Brain microvascular endothelial cell (primary cell): ENCODE data around the gene CTDNEP1.

ENCODE experiments used
- DNase-seq: peaks from one replicate; pipeline ENCODE4 v3.0.0-alpha.2; 2020
- H3K27ac ChIP-seq: fragments of 250-450 bp; sonication (Bioruptor Pico); 2 replicates; pipeline ENCODE4 v1.5.1; 2020; ENCODE audit warnings: mild to moderate bottlenecking, moderate library complexity
- H3K27me3 ChIP-seq: fragments of 250-450 bp; sonication (Bioruptor Pico); replicated peaks from 2 replicates; pipeline ENCODE4 v1.5.1; 2020; ENCODE audit warnings: mild to moderate bottlenecking
- H3K36me3 ChIP-seq: fragments of 250-450 bp; sonication (Bioruptor Pico); replicated peaks from 2 replicates; pipeline ENCODE4 v1.5.1; 2020; ENCODE audit warnings: mild to moderate bottlenecking
- H3K4me3 ChIP-seq: 2 replicates; pipeline ENCODE4 v1.5.1; 2011; ENCODE audit warnings: low read depth, mild to moderate bottlenecking, control low read depth, low read length, moderate library complexity
- in situ Hi-C: cut with HindIII; loops from 2 replicates; pipeline ENCODE4 v1.10.0; 2017; ENCODE audit warnings: low sequenced_read_pairs, low pct_ligation_motif_present
- TF ChIP-seq, protein P1 (sequence below): IDR thresholded peaks from 2 replicates; pipeline ENCODE4 v1.5.1; 2011; ENCODE audit warnings: low read depth, mild to moderate bottlenecking, moderate library complexity, low read length, control low read depth, inconsistent platforms; ENCODE audit errors: missing control alignments

Gene CTDNEP1

DNA sequence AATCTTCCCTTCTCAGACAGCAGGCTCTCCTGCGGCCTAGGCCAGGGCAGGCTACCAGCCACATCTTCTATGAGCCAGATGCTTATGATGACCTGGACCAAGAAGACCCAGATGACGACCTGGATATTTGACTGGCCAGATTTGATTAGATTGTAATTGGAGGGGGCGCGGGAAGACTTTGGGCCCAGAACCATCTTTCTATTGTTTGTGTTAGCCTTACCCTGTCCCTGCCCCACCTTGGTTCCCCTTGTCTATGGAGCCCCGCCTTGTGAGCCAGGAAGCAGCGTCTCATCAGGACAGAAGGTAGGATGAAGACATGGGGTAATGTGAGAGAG is 8.0 kb upstream of the CTDNEP1 start:
- H3K27ac ChIP-seq: no peak overlapping the region
- no peak for DNase-seq
- H3K36me3 ChIP-seq: peaks cover 39% of the 10 kb centered on the region
- in situ Hi-C loops: no loop called here
- no peaks in the 10 kb centered on the region for H3K27me3 ChIP-seq
- H3K4me3 ChIP-seq: no peak overlapping the region
- TF ChIP-seq, protein P1, sequence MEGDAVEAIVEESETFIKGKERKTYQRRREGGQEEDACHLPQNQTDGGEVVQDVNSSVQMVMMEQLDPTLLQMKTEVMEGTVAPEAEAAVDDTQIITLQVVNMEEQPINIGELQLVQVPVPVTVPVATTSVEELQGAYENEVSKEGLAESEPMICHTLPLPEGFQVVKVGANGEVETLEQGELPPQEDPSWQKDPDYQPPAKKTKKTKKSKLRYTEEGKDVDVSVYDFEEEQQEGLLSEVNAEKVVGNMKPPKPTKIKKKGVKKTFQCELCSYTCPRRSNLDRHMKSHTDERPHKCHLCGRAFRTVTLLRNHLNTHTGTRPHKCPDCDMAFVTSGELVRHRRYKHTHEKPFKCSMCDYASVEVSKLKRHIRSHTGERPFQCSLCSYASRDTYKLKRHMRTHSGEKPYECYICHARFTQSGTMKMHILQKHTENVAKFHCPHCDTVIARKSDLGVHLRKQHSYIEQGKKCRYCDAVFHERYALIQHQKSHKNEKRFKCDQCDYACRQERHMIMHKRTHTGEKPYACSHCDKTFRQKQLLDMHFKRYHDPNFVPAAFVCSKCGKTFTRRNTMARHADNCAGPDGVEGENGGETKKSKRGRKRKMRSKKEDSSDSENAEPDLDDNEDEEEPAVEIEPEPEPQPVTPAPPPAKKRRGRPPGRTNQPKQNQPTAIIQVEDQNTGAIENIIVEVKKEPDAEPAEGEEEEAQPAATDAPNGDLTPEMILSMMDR: no peak

DNA sequence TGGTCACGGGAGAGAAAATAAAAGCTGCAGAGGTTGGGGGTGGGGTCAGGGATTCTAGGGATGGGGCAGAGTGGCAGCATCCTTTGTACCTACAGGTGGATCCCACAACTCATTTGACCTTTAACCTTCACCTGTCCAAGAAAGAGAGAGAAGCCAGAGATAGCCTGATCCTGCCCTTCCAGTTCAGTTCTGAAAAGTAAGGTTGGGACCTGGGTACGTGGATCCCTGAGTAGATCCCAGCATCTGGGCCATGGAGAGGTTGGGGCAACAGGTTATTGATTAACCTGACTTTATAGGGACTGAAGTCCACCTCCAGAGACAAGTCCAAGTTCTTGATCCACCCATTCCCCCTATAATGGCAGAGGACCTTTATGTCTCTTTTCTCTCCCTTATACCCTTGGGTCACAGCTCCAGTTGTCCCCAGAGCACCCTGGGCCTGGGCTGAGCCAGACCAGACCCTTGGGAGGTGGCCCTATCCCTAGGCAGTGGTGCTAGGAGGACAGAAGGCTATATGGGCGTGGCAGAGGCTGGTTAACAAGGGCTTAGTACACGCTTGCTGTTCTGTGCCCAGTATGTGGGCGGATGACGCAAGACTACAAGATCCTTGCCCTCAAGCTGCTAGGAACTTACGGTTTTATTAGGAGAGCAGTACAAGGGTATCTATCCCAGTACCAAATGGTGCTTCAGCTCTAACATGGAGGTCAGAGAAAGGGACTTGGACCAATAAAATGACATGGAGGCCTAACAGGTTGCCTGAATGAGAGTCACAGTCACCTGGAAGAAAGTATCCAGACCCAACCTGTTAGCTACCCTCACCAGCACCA is 7.4 kb upstream of the CTDNEP1 start:
- DNase-seq: no peak
- Histone ChIP-seq H3K27ac (no peak overlapping the region), H3K27me3 (no peaks in the 10 kb centered on the region), H3K36me3 (peaks cover 44% of the 10 kb centered on the region), H3K4me3 (no peak overlapping the region)
- in situ Hi-C loops: no loop called here
- TF ChIP-seq, protein P1: no peak

DNA sequence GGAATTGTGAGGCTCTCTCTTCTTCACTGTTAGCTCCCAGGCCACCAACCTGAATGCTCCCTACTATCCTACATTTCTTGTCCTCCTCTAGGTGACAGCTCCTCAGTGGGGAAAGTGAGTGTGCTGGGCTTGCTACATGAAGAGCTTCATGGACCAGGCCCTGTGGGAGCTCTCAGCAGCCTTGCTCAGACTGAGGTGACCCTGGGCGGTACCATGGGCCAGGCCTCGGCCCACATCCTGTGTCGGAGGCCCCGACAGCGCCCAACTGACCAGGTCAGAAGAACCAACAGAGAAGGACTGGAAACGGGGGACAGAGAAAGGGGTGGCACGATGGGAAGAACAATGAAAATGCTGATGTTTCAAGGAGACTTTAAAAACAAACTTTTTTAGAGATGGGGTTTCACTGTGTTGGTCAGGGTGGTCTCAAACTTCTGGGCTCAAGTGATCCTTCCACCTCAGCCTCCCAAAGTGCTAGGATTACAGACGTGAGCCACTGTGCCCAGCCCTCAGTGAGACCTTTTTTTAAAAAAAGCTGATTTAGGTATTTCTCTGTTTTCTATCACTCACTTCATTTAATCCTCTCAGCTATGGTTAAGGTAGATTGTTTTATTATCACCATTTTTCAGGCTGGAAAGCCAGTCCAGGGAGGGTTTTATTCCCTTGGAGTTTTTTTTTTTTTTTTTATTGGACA is 5.4 kb upstream of the CTDNEP1 start:
- Histone ChIP-seq H3K36me3 (peaks cover 45% of the 10 kb centered on the region), H3K27me3 (no peaks in the 10 kb centered on the region), H3K27ac (no peak overlapping the region), H3K4me3 (no peak overlapping the region)
- in situ Hi-C loops: no loop called here
- DNase-seq: no peak
- TF ChIP-seq, protein P1: no peak

DNA sequence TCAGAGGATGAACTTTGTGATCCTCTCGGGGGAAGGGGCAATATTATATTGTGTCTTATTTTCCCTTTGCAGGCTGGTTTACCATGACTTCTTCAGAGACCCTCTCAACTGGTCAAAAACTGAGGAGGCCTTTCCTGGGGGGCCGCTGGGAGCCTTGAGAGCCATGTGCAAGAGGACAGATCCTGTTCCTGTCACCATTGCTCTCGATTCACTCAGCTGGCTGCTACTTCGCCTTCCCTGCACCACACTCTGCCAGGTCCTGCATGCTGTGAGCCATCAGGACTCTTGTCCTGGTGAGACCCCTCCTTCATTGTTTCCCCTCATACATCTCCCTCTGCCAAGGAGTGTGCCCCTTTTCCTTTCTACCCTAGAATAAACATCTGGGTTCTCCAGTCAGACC is 3.0 kb upstream of the CTDNEP1 start:
- no peak overlapping the region for H3K4me3 ChIP-seq
- no peaks in the 10 kb centered on the region for H3K27me3 ChIP-seq
- DNase-seq: no peak
- H3K27ac ChIP-seq: no peak overlapping the region
- TF ChIP-seq, protein P1: no peak
- H3K36me3 ChIP-seq: peaks cover 45% of the 10 kb centered on the region
- in situ Hi-C loops: no loop called here

DNA sequence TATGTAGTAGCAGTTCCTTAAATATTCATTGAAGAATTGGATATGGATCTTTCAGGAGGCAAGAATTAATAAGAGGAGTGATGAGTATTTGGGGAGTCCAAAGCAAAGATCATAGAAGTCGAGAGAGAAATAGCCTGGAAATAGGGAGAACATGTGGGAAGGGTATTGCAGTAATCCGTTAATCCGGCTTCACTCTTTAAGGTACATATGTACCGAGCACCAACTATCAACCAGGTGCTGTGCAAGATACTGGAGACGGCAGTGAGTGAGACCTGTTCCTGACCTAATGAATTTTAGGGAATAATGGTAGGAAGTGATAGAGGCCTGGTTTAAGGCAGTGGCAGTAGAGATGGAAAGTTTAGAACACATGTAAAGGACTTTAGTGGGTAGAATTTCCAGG is 1.5 kb upstream of the CTDNEP1 start:
- no peak for DNase-seq
- H3K27me3 ChIP-seq: no peaks in the 10 kb centered on the region
- H3K36me3 ChIP-seq: peaks cover 33% of the 10 kb centered on the region
- H3K4me3 ChIP-seq: peak overlapping the region; percentile 94
- in situ Hi-C loops: no loop called here
- TF ChIP-seq, protein P1: no peak
- no peak overlapping the region for H3K27ac ChIP-seq
